Measurements from ENCODE around the gene ZWINT. TPM values are rescaled to one million over a fixed set of nuclear protein-coding genes. Genes with fewer than 3 reads are reported as not detected.

ZWINT gene
- total RNA-seq (ENCODE audit: insufficient read depth, low replicate concordance): 6.3 TPM

- peak; percentile 98 for DNase-seq (ENCODE audit: low spot score)
These were observed at the start of gene ZWINT for GRCh38 chr10:56360967-56361612. ZWINT (minus strand) TSS chr10:56361259; CDS start chr10:56361236, 23 bp downstream.

GRCh38 chr10:56383806-56384205 lies 22.7 kb upstream of the ZWINT start:
- no peak for DNase-seq (ENCODE audit: low spot score)

- no peak for DNase-seq (ENCODE audit: low spot score)
These were observed 9.4 kb upstream of the ZWINT start for GRCh38 chr10:56370217-56371113.

GRCh38 chr10:56360583-56360966 lies 484 bp downstream of the ZWINT start:
- no peak for DNase-seq (ENCODE audit: low spot score)

- DNase-seq (ENCODE audit: low spot score): no peak
These were observed 1.2 kb downstream of the ZWINT start for GRCh38 chr10:56359837-56360236.

- DNase-seq (ENCODE audit: low spot score): no peak
These were observed 4.0 kb downstream of the ZWINT start for GRCh38 chr10:56357018-56357417.

- no peak for DNase-seq (ENCODE audit: low spot score)
These were observed 9.0 kb downstream of the ZWINT start for GRCh38 chr10:56351909-56352630.

GRCh38 chr10:56349611-56350010 lies 11.4 kb downstream of the ZWINT start:
- DNase-seq (ENCODE audit: low spot score): no peak

- no peak for DNase-seq (ENCODE audit: low spot score)
These were observed 13.0 kb downstream of the ZWINT start for GRCh38 chr10:56348101-56348500.

- DNase-seq (ENCODE audit: low spot score): no peak
These were observed 14.1 kb downstream of the ZWINT start for GRCh38 chr10:56346845-56347415.

GRCh38 chr10:56341612-56342011 lies 19.4 kb downstream of the ZWINT start:
- no peak for DNase-seq (ENCODE audit: low spot score)

GRCh38 chr10:56329961-56330360 lies 31.1 kb downstream of the ZWINT start:
- DNase-seq (ENCODE audit: low spot score): no peak

- DNase-seq (ENCODE audit: low spot score): no peak
These were observed 33.9 kb downstream of the ZWINT start for GRCh38 chr10:56327118-56327517.

- DNase-seq (ENCODE audit: low spot score): no peak
These were observed 41.7 kb downstream of the ZWINT start for GRCh38 chr10:56319386-56319785.

GRCh38 chr10:56318816-56319215 lies 42.2 kb downstream of the ZWINT start:
- DNase-seq (ENCODE audit: low spot score): no peak

- DNase-seq (ENCODE audit: low spot score): no peak
These were observed 43.5 kb downstream of the ZWINT start for GRCh38 chr10:56317603-56318002.

- DNase-seq (ENCODE audit: low spot score): no peak
These were observed 44.5 kb downstream of the ZWINT start for GRCh38 chr10:56316603-56317002.

Data from umbilical cord (tissue), 2 donors.